OCI-LY3 (cell line): ENCODE results near the gene PRR30.
A peak's percentile ranks its signal among the peaks of the same experiment; 100 is the strongest.

Experiments used
- H2AFZ ChIP-seq: fragments of 200-600, 300-600 bp; shearing (Covaris generic); 2 replicates; pipeline ENCODE4 v1.6.0; 2014; ENCODE audit warnings: antibody characterized with exemption, low read depth, low read length
- H3K27ac ChIP-seq: fragments of 200-600, 300-600 bp; sonication (generic); 2 replicates; pipeline ENCODE4 v1.5.1; 2014; ENCODE audit warnings: mild to moderate bottlenecking, low read length, moderate library complexity, mixed read lengths
- H3K27me3 ChIP-seq: fragments of 200-600, 300-600 bp; sonication (generic); 2 replicates; pipeline ENCODE4 v1.6.1; 2014; ENCODE audit warnings: low read depth, low read length, mixed read lengths
- H3K36me3 ChIP-seq: fragments of 200-600, 300-600 bp; sonication (generic); replicated peaks from 2 replicates; pipeline ENCODE3; 2014; ENCODE audit warnings: low read depth, low read length, mixed read lengths
- H3K4me1 ChIP-seq: fragments of 300-600, 200-600 bp; sonication (generic); 2 replicates; pipeline ENCODE4 v1.6.1; 2014; ENCODE audit warnings: low read length, mixed read lengths
- H3K4me2 ChIP-seq: fragments of 200-600, 300-600 bp; sonication (generic); 2 replicates; pipeline ENCODE4 v1.6.1; 2014; ENCODE audit warnings: low read length, mixed read lengths
- H3K4me3 ChIP-seq: fragments of 300-600, 200-600 bp; sonication (generic); 2 replicates; pipeline ENCODE4 v1.5.1; 2014; ENCODE audit warnings: antibody characterized with exemption, mild to moderate bottlenecking, low read length, moderate library complexity
- H3K79me2 ChIP-seq: fragments of 300-600, 200-600 bp; shearing (Covaris generic); 2 replicates; pipeline ENCODE4 v1.6.1; 2014; ENCODE audit warnings: mild to moderate bottlenecking, low read length, mixed read lengths
- H3K9ac ChIP-seq: fragments of 300-600, 200-600 bp; shearing (Covaris generic); 2 replicates; pipeline ENCODE4 v1.6.0; 2014; ENCODE audit warnings: mild to moderate bottlenecking, low read length, moderate library complexity
- H3K9me3 ChIP-seq: fragments of 200-600, 300-600 bp; shearing (Covaris generic); 2 replicates; pipeline ENCODE4 v1.6.1; 2014; ENCODE audit warnings: low read length, mixed read lengths; ENCODE audit not compliant: insufficient read depth
- H4K20me1 ChIP-seq: fragments of 200-600, 300-600 bp; sonication (generic); 2 replicates; pipeline ENCODE4 v1.6.1; 2016; ENCODE audit warnings: low read length, mixed read lengths; ENCODE audit not compliant: insufficient read depth
- EZH2phosphoT487 ChIP-seq: fragments of 200-600 bp; shearing (Covaris generic); IDR thresholded peaks from 2 replicates; pipeline ENCODE4 v1.6.1; 2018; ENCODE audit warnings: antibody characterized with exemption, mixed run types, low read depth
- TF ChIP-seq, protein P1 (sequence below): fragments of 200-600, 300-600 bp; sonication (generic); IDR thresholded peaks from 2 replicates; pipeline ENCODE4 v1.5.1; 2014; ENCODE audit warnings: antibody characterized with exemption, low read length, low read depth

Gene PRR30

DNA sequence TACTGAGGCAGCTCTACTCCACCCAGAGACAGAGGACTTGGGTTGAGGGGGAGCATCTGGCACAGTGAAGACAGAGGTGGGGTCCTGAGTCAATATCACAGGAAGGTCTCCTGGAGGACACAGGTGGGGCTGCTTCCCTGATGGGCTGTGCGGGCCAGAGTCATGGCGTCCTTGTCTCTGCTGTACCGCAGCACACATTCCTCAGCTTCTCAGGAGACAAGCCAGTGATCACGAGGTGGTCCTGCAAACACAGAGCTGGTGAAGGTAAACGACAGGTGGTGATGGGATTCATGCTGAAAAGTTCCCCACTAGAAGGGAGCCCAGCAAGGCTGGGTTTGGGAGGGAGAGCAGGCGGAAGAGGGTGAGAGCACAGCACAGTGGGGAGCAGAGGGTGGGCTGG, 19.3 kb upstream of the PRR30 start:
- Histone ChIP-seq H2AFZ (no peak overlapping the region), H3K27me3 (no peaks in the 10 kb centered on the region), H3K27ac (no peak overlapping the region), H3K36me3 (no peaks in the 10 kb centered on the region), H3K9me3 (no peaks in the 10 kb centered on the region), H3K4me3 (no peak overlapping the region), H4K20me1 (no peaks in the 10 kb centered on the region), H3K9ac (no peak overlapping the region), H3K79me2 (no peaks in the 10 kb centered on the region), H3K4me1 (peaks cover 7% of the 10 kb centered on the region), H3K4me2 (no peak overlapping the region)
- TF ChIP-seq EZH2phosphoT487 = no peak
- TF ChIP-seq, protein P1, sequence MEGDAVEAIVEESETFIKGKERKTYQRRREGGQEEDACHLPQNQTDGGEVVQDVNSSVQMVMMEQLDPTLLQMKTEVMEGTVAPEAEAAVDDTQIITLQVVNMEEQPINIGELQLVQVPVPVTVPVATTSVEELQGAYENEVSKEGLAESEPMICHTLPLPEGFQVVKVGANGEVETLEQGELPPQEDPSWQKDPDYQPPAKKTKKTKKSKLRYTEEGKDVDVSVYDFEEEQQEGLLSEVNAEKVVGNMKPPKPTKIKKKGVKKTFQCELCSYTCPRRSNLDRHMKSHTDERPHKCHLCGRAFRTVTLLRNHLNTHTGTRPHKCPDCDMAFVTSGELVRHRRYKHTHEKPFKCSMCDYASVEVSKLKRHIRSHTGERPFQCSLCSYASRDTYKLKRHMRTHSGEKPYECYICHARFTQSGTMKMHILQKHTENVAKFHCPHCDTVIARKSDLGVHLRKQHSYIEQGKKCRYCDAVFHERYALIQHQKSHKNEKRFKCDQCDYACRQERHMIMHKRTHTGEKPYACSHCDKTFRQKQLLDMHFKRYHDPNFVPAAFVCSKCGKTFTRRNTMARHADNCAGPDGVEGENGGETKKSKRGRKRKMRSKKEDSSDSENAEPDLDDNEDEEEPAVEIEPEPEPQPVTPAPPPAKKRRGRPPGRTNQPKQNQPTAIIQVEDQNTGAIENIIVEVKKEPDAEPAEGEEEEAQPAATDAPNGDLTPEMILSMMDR = no peak

DNA sequence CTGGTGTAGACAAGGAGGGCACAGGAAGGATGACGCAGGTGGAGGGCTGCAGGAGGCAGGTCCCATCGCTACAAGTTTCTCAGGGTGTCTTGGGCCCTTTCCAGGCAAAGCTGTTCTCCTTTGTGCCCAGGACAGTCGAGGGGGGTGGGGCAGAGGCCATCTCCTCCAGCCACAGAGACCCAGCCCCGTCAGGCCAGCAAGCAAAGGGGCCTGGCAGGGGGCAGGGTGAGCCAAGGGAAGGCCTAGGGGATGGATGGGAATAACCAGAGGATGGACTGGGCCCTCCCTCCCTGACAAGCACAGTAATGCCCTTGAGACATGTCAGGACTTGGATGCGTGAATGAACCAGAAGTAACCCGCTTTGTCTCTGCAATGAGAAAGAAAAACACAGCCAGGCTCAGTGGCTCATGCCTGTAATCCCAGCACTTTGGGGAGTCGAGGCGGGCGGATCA, 15.9 kb upstream of the PRR30 start:
- H3K27ac ChIP-seq = no peak overlapping the region
- no peak for TF ChIP-seq EZH2phosphoT487
- TF ChIP-seq, protein P1 = no peak
- H3K4me2 ChIP-seq = no peak overlapping the region
- H3K9me3 ChIP-seq = no peaks in the 10 kb centered on the region
- no peak overlapping the region for H3K4me3 ChIP-seq
- no peaks in the 10 kb centered on the region for H3K36me3 ChIP-seq
- H2AFZ ChIP-seq = no peak overlapping the region
- no peaks in the 10 kb centered on the region for H3K79me2 ChIP-seq
- H3K27me3 ChIP-seq = no peaks in the 10 kb centered on the region
- H3K4me1 ChIP-seq = peaks cover 17% of the 10 kb centered on the region
- H3K9ac ChIP-seq = no peak overlapping the region
- H4K20me1 ChIP-seq = no peaks in the 10 kb centered on the region

DNA sequence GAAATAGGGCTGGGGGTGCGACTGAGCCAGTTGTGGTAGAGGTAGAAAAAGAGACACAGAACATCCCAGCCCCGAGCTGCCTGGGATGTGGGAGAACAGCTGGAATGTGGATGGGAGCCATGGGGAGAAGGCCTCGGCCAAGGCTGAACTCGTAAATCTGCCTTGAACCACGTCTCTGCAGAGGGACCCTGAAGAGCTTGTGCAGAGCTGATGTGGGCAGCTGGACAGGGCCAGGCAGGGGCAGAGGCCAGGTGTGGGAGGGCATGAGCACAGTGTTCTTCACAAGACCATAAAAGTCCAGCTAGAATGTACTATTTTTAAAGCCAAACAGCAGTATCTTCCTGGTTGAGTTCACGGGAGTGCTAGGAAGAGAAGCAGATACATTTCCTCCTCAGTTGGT, 15.3 kb upstream of the PRR30 start:
- Histone ChIP-seq H3K27ac (no peak overlapping the region), H3K9me3 (no peaks in the 10 kb centered on the region), H3K36me3 (no peaks in the 10 kb centered on the region), H3K9ac (no peak overlapping the region), H3K4me2 (no peak overlapping the region), H2AFZ (no peak overlapping the region), H3K79me2 (no peaks in the 10 kb centered on the region), H4K20me1 (no peaks in the 10 kb centered on the region), H3K27me3 (no peaks in the 10 kb centered on the region), H3K4me1 (peaks cover 17% of the 10 kb centered on the region), H3K4me3 (no peak overlapping the region)
- no peak for TF ChIP-seq EZH2phosphoT487
- TF ChIP-seq, protein P1 = no peak

DNA sequence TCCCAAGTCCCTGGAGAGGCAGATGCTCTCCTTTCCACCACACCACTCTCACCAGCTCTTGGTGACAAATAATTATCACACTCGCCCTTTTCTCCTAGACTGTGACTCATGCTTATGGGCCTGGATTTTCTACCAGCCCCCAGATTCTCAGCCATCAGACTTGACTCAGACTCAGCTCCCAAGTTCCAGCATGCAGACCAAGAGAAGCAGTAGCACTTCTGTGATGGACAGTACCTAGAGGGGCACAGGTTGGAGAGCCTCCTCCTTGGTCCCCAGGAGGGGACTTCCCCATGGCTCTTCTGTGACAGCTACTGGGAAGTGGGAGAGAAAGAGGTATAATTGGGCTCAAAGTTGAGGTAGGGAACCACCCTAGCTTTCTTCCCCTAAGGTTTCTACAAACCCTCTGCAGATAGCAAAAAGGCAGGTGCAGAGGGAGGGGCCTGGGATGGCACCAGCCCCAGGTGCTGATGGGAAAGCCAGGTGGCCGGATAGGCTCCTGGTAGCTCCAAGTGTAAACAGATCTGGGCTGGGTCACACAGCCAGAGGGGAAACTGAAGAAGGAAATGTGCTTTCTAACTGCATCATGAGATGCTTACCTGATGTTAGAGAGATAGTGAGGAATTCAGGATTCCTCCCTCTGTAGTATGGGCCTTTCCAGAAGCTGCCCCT, 13.7 kb upstream of the PRR30 start:
- Histone ChIP-seq H3K9ac (no peak overlapping the region), H3K79me2 (no peaks in the 10 kb centered on the region), H3K36me3 (no peaks in the 10 kb centered on the region), H2AFZ (no peak overlapping the region), H3K4me2 (peak overlapping the region; percentile 38), H3K4me1 (peaks cover 17% of the 10 kb centered on the region), H3K27ac (no peak overlapping the region), H3K9me3 (no peaks in the 10 kb centered on the region), H4K20me1 (no peaks in the 10 kb centered on the region), H3K4me3 (no peak overlapping the region), H3K27me3 (no peaks in the 10 kb centered on the region)
- no peak for TF ChIP-seq EZH2phosphoT487
- TF ChIP-seq, protein P1 = no peak
